Measurements from ENCODE around the gene ABCC8.

DNA sequence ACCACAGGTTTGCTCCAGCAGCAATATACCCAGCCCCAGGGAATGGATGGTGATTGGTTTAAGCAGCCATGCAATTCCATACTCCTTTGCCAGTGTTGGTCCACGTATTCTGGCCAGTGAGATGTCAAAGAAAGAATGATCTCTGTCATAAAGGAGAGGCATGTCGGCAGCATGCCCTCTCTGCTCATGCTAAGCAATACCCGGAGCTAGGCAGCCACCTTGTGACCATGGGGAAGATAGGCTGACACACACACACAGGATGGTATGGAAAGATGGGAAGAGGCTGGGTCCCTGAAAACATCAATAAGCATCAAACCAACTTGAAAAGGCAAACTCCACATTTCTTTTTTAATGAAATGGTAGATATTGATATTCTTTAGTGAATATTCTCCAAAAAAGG is 5.1 kb downstream of the ABCC8 start:
- no peak for TF ChIP-seq EZH2 (IDR thresholded peaks at IDR 0.05; ENCODE audit: insufficient read depth, poor library complexity, severe bottlenecking)
- no peak for TF ChIP-seq EZH2phosphoT487 (IDR thresholded peaks at IDR 0.05; ENCODE audit: insufficient read depth, low read depth)

Measured in GM23248 (cell line).